ENCODE results near the gene AURKA.

GRCh38 chr20:56423211-56423610 lies 31.2 kb upstream of the AURKA start:
- TF ChIP-seq, protein P1, sequence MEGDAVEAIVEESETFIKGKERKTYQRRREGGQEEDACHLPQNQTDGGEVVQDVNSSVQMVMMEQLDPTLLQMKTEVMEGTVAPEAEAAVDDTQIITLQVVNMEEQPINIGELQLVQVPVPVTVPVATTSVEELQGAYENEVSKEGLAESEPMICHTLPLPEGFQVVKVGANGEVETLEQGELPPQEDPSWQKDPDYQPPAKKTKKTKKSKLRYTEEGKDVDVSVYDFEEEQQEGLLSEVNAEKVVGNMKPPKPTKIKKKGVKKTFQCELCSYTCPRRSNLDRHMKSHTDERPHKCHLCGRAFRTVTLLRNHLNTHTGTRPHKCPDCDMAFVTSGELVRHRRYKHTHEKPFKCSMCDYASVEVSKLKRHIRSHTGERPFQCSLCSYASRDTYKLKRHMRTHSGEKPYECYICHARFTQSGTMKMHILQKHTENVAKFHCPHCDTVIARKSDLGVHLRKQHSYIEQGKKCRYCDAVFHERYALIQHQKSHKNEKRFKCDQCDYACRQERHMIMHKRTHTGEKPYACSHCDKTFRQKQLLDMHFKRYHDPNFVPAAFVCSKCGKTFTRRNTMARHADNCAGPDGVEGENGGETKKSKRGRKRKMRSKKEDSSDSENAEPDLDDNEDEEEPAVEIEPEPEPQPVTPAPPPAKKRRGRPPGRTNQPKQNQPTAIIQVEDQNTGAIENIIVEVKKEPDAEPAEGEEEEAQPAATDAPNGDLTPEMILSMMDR (conservative IDR thresholded peaks at IDR 0.05 in 1 of 2, IDR thresholded peaks at IDR 0.05 in 1 of 2; ENCODE audit: low read depth in 1 of 2, low read length in 2 of 2): no peak
- no peak for TF ChIP-seq EZH2 (IDR thresholded peaks at IDR 0.05; ENCODE audit: low read length, missing control alignments)

Data from fibroblast of lung (primary cell).